ENCODE results near the gene MFRP. TPM values are rescaled to one million over a fixed set of nuclear protein-coding genes. Genes with fewer than 3 reads are reported as not detected.

MFRP gene
- total and polyA plus RNA-seq, 9 of the 15 experiments (the other 6 are each of a cell fraction or from before 2014, with no cell fraction given): not detected

GRCh38 chr11:119319700-119320239, 26.7 kb downstream of the MFRP start (continued):
- no peak for TF ChIP-seq BRF2 (IDR thresholded peaks at IDR 0.05; ENCODE audit: borderline replicate concordance, insufficient read depth, insufficient read length)
- no peak for TF ChIP-seq DEAF1 (CRISPR knock-in tag; IDR thresholded peaks at IDR 0.05)
- no peak for TF ChIP-seq MBD2 (IDR thresholded peaks at IDR 0.05; ENCODE audit: borderline replicate concordance, low read depth)
- TF ChIP-seq CC2D1A (IDR thresholded peaks at IDR 0.05): no peak
- no peak for TF ChIP-seq PBX2 (CRISPR knock-in tag; IDR thresholded peaks at IDR 0.05; ENCODE audit: low read depth)
- TF ChIP-seq PBX2 (tag; conservative IDR thresholded peaks at IDR 0.05; ENCODE audit: low read depth): no peak
- TF ChIP-seq GATA2 (CRISPR knock-in tag; IDR thresholded peaks at IDR 0.05): peak; percentile 15; the same call in 1 of the 2 replicates
- no peak for TF ChIP-seq RBM25 (IDR thresholded peaks at IDR 0.05; ENCODE audit: low read depth, low read length, severe bottlenecking)
- no peak for TF ChIP-seq ZNF740 (CRISPR knock-in tag; IDR thresholded peaks at IDR 0.05)
- TF ChIP-seq ZNF740 (tag; IDR thresholded peaks at IDR 0.05): no peak
- TF ChIP-seq DLX4 (CRISPR knock-in tag; IDR thresholded peaks at IDR 0.05): no peak
- TF ChIP-seq ZNF75A (CRISPR knock-in tag; IDR thresholded peaks at IDR 0.05): no peak
- no peak for TF ChIP-seq CEBPG (CRISPR knock-in tag; IDR thresholded peaks at IDR 0.05)
- TF ChIP-seq CEBPG (tag; conservative IDR thresholded peaks at IDR 0.05 in 1 of 2, IDR thresholded peaks at IDR 0.05 in 1 of 2): no peak
- no peak for TF ChIP-seq RBM17 (IDR thresholded peaks at IDR 0.05; ENCODE audit: borderline replicate concordance, low read depth, low read length)
- TF ChIP-seq ILK (tag; IDR thresholded peaks at IDR 0.05; ENCODE audit: borderline replicate concordance, low read depth): no peak
- TF ChIP-seq ZNF41 (CRISPR knock-in tag; conservative IDR thresholded peaks at IDR 0.05): no peak
- no peak for TF ChIP-seq ZNF785 (CRISPR knock-in tag; IDR thresholded peaks at IDR 0.05)
- peak; percentile 94 for TF ChIP-seq CBFA2T3 (IDR thresholded peaks at IDR 0.05)
- TF ChIP-seq ZNF24 (IDR thresholded peaks at IDR 0.05): no peak
- no peak for TF ChIP-seq GATAD2A (IDR thresholded peaks at IDR 0.05)
- TF ChIP-seq CREB1 (IDR thresholded peaks at IDR 0.05): no peak; the same call in 1 of the 2 replicates
- TF ChIP-seq CREB1 (CRISPR knock-in tag; IDR thresholded peaks at IDR 0.05): no peak

Data from K562 (cell line).